ENCODE data around the gene CACNG4.

DNA sequence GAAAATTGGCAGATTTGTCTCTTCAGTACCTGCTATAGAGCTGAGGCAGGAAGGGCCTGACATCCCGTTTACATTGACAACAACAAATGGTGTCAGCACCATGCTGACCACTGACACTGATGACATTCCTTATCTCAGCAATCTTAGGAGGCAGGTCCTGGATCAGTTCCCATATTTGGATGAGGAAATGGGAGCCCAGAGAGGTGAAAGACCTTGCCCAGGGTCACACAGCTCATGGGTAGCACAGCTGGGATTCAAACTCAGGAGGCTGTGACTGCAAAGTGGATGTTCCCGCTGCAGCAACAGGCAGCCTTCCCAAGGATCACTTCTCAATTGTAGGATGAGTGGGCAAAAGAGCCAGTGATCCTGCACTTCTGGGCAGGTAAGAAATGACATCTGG lies 30.5 kb upstream of the CACNG4 start:
- TF ChIP-seq, protein P1, sequence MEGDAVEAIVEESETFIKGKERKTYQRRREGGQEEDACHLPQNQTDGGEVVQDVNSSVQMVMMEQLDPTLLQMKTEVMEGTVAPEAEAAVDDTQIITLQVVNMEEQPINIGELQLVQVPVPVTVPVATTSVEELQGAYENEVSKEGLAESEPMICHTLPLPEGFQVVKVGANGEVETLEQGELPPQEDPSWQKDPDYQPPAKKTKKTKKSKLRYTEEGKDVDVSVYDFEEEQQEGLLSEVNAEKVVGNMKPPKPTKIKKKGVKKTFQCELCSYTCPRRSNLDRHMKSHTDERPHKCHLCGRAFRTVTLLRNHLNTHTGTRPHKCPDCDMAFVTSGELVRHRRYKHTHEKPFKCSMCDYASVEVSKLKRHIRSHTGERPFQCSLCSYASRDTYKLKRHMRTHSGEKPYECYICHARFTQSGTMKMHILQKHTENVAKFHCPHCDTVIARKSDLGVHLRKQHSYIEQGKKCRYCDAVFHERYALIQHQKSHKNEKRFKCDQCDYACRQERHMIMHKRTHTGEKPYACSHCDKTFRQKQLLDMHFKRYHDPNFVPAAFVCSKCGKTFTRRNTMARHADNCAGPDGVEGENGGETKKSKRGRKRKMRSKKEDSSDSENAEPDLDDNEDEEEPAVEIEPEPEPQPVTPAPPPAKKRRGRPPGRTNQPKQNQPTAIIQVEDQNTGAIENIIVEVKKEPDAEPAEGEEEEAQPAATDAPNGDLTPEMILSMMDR (IDR thresholded peaks at IDR 0.05), result no peak
- TF ChIP-seq POLR2A (IDR thresholded peaks at IDR 0.05), result no peak
